ENCODE results near the gene BST2.

The BST2 gene

DNA sequence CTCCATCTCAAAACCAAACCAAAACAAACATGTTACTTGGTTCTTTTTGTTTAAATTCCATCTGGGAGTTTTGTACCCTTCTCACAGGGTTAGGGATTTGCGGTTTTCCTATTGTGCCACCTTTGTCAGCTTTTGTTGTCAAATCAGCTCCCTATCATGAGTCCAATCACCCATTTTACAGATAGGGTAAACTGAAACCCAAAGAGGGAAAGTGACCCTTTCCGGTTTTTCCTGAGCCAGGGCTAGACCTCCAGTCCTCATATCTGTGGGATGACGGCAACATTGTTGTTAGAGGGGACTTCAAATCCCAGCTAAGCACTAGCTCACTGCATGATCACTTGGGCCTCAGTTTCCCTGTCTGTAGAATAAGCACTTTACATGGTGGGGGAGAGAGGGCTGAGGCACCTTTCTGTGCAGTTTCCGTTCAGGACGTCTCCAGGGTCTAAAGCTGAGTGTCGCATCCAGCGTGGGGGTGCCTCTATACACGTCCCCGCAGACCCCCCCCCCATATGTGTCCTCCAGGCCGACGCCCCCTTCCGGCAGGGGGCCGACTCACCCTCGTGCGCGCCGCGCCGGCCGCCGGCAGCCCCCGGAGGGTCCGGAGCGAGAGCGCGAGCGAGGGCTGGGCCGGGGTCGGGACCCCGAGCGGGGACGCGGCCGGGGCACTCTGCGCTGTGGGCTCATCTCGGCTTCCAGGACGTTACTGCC is 15.3 kb downstream of the BST2 start:
- TF ChIP-seq, protein P1, sequence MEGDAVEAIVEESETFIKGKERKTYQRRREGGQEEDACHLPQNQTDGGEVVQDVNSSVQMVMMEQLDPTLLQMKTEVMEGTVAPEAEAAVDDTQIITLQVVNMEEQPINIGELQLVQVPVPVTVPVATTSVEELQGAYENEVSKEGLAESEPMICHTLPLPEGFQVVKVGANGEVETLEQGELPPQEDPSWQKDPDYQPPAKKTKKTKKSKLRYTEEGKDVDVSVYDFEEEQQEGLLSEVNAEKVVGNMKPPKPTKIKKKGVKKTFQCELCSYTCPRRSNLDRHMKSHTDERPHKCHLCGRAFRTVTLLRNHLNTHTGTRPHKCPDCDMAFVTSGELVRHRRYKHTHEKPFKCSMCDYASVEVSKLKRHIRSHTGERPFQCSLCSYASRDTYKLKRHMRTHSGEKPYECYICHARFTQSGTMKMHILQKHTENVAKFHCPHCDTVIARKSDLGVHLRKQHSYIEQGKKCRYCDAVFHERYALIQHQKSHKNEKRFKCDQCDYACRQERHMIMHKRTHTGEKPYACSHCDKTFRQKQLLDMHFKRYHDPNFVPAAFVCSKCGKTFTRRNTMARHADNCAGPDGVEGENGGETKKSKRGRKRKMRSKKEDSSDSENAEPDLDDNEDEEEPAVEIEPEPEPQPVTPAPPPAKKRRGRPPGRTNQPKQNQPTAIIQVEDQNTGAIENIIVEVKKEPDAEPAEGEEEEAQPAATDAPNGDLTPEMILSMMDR (IDR thresholded peaks at IDR 0.05; ENCODE audit: insufficient read depth, low read length, poor library complexity, severe bottlenecking) = no peak
- no peak for TF ChIP-seq EZH2phosphoT487 (conservative IDR thresholded peaks at IDR 0.05; ENCODE audit: low read length)
- peak overlapping the region; percentile 50 for H3K4me3 ChIP-seq (ENCODE audit: insufficient read depth, low read length, poor library complexity, severe bottlenecking)
- no peaks in the 10 kb centered on the region for H3K79me2 ChIP-seq (ENCODE audit: insufficient read depth, low read length)
- 0 out of 2 replicates have a peak, but pooled peaks cover 3% of the 10 kb centered on the region for H3F3A ChIP-seq (ENCODE audit: insufficient read depth)
- no peak overlapping the region for H3K27ac ChIP-seq (ENCODE audit: low read depth, low read length)
- H3K9me2 ChIP-seq (replicated peaks; ENCODE audit: insufficient read depth, low read length) = no peaks in the 10 kb centered on the region
- no peaks in the 10 kb centered on the region for H3K9me3 ChIP-seq (ENCODE audit: insufficient read depth, low read length)
- H2AFZ ChIP-seq (ENCODE audit: low read depth, low read length, severe bottlenecking) = peak overlapping the region; percentile 27
- H3K27me3 ChIP-seq (ENCODE audit: low read length) = no peaks in the 10 kb centered on the region
- no peaks in the 10 kb centered on the region for H3K36me3 ChIP-seq (ENCODE audit: low read length)
- peak overlapping the region; percentile 49 for H3K9ac ChIP-seq (ENCODE audit: low read length)
- peak overlapping the region; percentile 65 for H3K4me2 ChIP-seq (ENCODE audit: low read depth, low read length, poor library complexity, severe bottlenecking)
- H4K20me1 ChIP-seq (ENCODE audit: low read depth, low read length) = no peaks in the 10 kb centered on the region

DNA sequence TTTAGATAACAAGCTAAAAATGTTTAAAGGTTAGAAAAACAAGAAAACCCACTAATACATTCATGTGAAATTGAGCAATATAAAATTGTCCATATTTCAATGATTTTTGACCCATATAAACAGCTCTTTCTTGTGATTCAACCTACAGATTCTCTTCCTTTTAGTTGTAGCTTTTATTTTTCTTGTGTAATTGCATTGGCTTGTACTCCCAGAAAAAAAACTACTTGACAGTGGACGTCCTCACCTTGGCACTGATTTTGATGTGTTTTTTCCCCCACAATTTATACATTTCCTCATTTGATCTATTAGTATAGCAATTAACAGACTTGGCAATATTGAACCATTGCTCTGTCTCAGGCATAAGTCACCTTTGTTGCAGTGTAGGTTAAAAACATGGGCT is 16.1 kb downstream of the BST2 start:
- Histone ChIP-seq H2AFZ (ENCODE audit: low read depth, low read length, severe bottlenecking) (no peak overlapping the region), H3K36me3 (ENCODE audit: low read length) (no peaks in the 10 kb centered on the region), H3K4me3 (ENCODE audit: insufficient read depth, low read length, poor library complexity, severe bottlenecking) (no peak overlapping the region), H3F3A (ENCODE audit: insufficient read depth) (0 out of 2 replicates have a peak, but pooled peaks cover 3% of the 10 kb centered on the region), H4K20me1 (ENCODE audit: low read depth, low read length) (no peaks in the 10 kb centered on the region), H3K79me2 (ENCODE audit: insufficient read depth, low read length) (no peaks in the 10 kb centered on the region), H3K27ac (ENCODE audit: low read depth, low read length) (no peak overlapping the region), H3K9ac (ENCODE audit: low read length) (no peak overlapping the region), H3K9me2 (replicated peaks; ENCODE audit: insufficient read depth, low read length) (no peaks in the 10 kb centered on the region), H3K9me3 (ENCODE audit: insufficient read depth, low read length) (no peaks in the 10 kb centered on the region), H3K4me2 (ENCODE audit: low read depth, low read length, poor library complexity, severe bottlenecking) (no peak overlapping the region), H3K27me3 (ENCODE audit: low read length) (no peaks in the 10 kb centered on the region)
- no peak for TF ChIP-seq EZH2phosphoT487 (conservative IDR thresholded peaks at IDR 0.05; ENCODE audit: low read length)

DNA sequence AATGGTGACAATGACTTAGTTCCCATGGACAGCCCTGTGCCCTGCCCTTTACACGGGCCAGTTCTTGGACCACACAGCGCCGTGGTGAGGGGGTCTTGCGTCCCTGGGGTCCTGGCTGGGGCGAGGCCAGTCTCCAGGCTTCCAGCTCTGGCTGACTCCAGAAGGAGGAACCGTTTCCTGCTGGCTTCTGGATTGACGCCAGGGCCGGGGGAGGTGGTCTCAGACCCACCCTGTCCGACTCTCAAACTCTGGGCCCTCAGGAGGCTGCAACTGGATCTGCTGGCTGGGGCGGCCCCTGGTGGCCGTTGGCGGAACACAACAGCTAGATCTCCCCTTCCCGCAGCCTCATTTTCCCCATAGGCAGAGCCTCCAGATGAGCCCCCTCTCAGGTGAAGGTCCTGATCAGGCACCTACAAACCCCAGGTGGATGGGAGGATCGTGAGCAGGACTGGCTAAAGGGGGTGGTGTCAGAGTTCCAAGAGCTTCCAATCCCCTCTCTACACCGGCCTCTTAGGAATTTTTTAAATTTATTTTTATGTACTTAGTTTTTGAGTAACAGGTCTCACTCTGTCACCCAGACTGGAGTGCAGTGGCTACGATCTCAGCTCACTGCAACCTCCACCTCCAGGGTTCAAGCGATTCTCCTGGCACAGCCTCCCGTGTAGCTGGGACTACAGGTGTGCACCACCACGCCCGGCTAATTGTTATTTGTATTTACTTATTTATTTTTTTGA is 19.4 kb downstream of the BST2 start:
- Histone ChIP-seq H3K27me3 (ENCODE audit: low read length) (no peaks in the 10 kb centered on the region), H3K4me3 (ENCODE audit: insufficient read depth, low read length, poor library complexity, severe bottlenecking) (no peak overlapping the region), H3K9me3 (ENCODE audit: insufficient read depth, low read length) (no peaks in the 10 kb centered on the region), H3F3A (ENCODE audit: insufficient read depth) (peaks cover 10% of the 10 kb centered on the region; the same call in 1 of the 2 replicates), H3K27ac (ENCODE audit: low read depth, low read length) (no peak overlapping the region), H4K20me1 (ENCODE audit: low read depth, low read length) (no peaks in the 10 kb centered on the region), H3K9me2 (replicated peaks; ENCODE audit: insufficient read depth, low read length) (no peaks in the 10 kb centered on the region), H3K4me2 (ENCODE audit: low read depth, low read length, poor library complexity, severe bottlenecking) (no peak overlapping the region), H3K79me2 (ENCODE audit: insufficient read depth, low read length) (no peaks in the 10 kb centered on the region), H2AFZ (ENCODE audit: low read depth, low read length, severe bottlenecking) (no peak overlapping the region), H3K36me3 (ENCODE audit: low read length) (no peaks in the 10 kb centered on the region), H3K9ac (ENCODE audit: low read length) (no peak overlapping the region)
- TF ChIP-seq EZH2phosphoT487 (conservative IDR thresholded peaks at IDR 0.05; ENCODE audit: low read length) = no peak
- TF ChIP-seq, protein P1 (IDR thresholded peaks at IDR 0.05; ENCODE audit: insufficient read depth, low read length, poor library complexity, severe bottlenecking) = peak; percentile 85
